ENCODE data around the gene HMMR.
"Not testable (repeated sequence)": the region's sequence is repeated elsewhere in the genome, so short reads cannot be mapped to it uniquely, and the experiment has no call there.

The HMMR gene, protein sequence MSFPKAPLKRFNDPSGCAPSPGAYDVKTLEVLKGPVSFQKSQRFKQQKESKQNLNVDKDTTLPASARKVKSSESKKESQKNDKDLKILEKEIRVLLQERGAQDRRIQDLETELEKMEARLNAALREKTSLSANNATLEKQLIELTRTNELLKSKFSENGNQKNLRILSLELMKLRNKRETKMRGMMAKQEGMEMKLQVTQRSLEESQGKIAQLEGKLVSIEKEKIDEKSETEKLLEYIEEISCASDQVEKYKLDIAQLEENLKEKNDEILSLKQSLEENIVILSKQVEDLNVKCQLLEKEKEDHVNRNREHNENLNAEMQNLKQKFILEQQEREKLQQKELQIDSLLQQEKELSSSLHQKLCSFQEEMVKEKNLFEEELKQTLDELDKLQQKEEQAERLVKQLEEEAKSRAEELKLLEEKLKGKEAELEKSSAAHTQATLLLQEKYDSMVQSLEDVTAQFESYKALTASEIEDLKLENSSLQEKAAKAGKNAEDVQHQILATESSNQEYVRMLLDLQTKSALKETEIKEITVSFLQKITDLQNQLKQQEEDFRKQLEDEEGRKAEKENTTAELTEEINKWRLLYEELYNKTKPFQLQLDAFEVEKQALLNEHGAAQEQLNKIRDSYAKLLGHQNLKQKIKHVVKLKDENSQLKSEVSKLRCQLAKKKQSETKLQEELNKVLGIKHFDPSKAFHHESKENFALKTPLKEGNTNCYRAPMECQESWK

DNA sequence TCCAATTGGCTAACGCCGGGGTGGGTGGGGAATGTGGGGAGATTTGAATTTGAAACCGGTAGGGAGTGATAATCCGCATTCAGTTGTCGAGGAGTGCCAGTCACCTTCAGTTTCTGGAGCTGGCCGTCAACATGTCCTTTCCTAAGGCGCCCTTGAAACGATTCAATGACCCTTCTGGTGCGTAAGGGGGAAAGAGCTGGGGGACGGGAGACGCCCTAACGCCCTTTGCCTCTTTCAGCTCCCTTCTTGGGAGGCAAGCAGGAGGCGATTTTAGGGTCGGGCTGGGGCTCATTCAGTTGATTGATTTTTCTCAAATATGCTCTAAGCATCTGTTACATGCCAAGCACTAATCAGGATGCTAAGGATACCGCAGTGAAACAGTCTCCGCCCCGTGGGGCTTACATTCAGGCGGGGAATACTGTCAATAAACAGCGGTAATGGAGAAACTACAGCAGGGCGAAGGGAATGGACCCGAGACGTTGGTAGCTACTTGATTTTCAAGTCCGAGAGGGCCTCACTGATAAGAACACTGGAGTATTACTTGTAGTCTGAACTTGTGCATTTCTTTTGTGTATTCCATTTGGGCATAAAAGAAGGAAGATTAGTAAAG lies at the start of gene HMMR:
TSS of gene HMMR (plus strand) at position 71 of the 610 bp plus-strand sequence. CDS start at position 132, 61 bp downstream.
- DNase-seq (ENCODE audit: low read depth), result no peak

DNA sequence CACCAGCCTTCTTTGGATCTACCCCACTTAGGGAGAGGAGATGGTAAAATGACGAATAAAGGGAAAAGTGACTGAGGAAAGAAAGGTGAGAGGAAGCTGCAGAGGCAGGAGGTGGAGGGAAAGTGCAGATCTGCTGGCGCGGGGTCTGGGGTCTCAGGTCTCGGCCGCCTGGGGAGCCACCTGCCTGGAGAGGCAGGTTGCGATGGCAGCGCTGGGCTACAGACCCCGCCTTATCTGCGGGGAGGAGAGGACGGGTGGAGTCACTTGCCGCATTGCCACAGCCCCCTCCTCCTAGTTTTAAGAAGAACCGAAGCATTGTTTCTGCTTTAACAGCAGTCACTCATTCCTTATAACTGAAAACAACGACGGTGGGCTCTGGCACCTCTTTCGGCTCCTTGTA lies 44.8 kb upstream of the HMMR start:
- not testable (repeated sequence) for DNase-seq (ENCODE audit: low read depth)

DNA sequence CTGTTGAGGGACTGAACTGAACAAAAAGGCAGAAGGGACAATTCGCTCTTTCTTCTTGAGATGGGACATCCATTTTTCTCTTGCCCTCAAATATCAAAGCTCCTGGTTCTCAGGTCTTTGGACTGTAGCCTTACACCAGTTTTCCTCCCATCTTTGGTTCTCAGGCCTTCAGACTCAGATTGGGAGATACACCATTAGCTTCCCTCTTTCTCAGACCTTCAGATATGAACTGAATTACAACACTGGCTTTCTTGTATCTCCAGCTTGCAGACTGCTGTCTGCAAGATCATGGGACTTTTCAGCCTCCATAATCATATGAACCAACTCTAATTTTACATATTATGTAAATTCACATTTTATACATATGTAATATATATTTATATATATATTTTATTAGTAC lies 35.6 kb upstream of the HMMR start:
- DNase-seq (ENCODE audit: low read depth), result no peak

DNA sequence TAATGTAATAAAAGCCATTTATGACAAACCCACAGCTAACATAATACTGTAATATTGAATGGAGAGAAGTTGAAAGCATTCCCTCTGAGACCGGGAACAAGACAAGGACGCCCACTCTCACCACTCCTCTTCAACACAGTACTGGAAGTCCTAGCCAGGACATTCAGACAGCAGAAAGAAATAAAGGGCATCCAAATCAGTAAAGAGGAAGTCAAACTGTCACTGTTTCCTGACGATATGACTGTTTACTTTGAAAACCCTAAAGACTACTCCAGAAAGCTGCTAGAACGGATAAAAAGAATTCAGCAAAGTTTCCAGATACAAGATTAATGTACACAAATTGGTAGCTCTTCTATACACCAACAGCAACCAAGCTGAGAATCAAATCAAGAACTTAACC lies 34.3 kb upstream of the HMMR start:
- DNase-seq (ENCODE audit: low read depth), result not testable (repeated sequence)

- DNase-seq (ENCODE audit: low read depth), result no peak
Observed at GRCh38 chr5:163432544-163432943, 27.9 kb upstream of the HMMR start.

DNA sequence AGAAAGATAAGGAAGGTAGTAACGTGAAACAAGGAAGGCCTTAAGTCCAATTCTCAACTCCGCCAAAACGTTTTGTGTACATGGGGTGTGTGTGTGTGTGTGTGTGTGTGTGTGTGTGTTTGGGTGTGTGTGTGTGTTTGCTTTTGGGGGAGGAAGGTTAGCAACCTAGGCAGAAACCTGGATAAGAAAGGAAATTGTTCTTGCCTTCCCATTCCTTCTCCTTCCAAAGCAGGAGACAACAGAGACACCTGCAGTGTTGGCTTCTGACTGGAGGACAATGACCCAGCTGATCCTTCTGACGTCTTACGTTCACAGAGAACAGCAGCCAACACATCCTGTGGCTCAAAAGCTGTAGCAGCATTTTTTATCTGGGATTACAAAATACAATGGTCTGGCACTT lies 27.2 kb upstream of the HMMR start:
- no peak for DNase-seq (ENCODE audit: low read depth)

GRCh38 chr5:163434401-163434866 lies 26.0 kb upstream of the HMMR start:
- DNase-seq (ENCODE audit: low read depth), result no peak

DNA sequence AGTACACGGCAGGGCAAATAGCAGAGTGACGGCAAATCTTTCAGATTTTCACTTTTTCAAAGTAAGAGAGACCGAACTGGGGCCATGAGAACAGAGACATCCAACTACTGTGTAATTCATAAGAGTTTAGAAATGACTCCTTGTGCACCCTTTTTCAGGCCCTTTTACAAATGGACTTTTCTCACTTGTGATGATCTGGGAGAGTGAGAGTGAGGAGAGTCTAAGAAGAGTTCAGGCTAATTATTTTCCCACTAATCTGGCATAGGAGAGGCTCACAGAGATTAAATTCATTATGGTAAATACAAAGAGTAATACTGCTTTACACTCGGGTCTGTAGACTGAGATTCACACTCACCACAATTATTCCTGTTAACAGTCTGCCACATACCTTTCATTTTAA lies 23.9 kb upstream of the HMMR start:
- DNase-seq (ENCODE audit: low read depth), result no peak

GRCh38 chr5:163437011-163437308 lies 23.5 kb upstream of the HMMR start:
- DNase-seq (ENCODE audit: low read depth), result no peak

GRCh38 chr5:163437309-163438182 lies 22.9 kb upstream of the HMMR start, which contains the start of gene CCNG1:
Gene CCNG1 (plus strand): TSS chr5:163437595. CDS start chr5:163439257, 1,662 bp downstream.
- peak; percentile 74 for DNase-seq (ENCODE audit: low read depth)

DNA sequence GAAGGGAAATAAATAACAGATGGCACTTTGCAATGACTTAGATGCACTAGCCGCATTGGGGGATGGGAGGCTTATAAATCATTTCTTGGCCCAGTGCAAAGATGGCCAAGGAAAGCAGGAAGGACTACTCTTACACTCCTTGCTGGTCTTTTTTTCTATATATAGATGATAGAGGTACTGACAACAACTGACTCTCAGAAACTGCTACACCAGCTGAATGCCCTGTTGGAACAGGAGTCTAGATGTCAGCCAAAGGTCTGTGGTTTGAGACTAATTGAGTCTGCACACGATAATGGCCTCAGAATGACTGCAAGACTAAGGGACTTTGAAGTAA lies 21.4 kb upstream of the HMMR start:
- no peak for DNase-seq (ENCODE audit: low read depth)

GRCh38 chr5:163440954-163441353 lies 19.5 kb upstream of the HMMR start:
- no peak for DNase-seq (ENCODE audit: low read depth)

- no peak for DNase-seq (ENCODE audit: low read depth)
Observed at GRCh38 chr5:163444526-163444925, 15.9 kb upstream of the HMMR start.

DNA sequence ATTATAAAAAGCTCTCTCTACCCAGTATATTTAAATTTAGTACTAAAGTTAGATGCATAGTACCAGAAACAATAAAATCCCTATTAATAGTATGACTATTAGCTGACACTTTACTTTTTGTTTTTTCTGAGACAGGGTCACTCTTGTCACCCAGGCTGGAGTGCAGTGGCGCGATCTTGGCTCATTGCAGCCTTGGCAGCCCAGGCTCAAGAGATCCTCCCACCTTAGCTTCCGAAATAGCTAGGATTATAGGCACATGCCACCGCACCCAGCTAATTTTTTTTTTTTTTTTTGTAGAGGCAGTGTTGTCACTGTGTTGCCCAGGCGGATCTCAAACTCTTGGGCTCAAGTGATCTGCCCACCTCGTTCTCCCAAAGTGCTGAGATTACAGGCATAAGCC lies 15.1 kb upstream of the HMMR start:
- no peak for DNase-seq (ENCODE audit: low read depth)

DNA sequence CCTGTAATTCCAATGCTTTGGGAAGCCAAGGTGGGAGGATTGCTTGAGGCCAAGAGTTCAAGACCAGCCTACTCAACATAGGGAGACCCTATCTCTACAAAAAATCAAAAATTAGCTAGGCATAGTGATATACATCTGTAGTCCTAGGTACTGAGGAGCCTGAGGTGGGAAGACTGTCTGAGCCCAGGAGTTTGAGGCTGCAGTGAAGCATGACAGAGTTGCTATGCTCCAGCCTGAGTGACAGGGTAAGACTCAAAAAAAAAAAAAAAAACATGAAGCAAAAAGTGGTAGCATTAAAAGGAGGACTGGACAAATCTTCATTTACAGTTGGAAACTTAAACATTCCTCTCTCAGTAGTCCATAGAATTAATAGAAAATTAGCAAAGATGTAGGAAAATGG lies 13.2 kb upstream of the HMMR start:
- no peak for DNase-seq (ENCODE audit: low read depth)

DNA sequence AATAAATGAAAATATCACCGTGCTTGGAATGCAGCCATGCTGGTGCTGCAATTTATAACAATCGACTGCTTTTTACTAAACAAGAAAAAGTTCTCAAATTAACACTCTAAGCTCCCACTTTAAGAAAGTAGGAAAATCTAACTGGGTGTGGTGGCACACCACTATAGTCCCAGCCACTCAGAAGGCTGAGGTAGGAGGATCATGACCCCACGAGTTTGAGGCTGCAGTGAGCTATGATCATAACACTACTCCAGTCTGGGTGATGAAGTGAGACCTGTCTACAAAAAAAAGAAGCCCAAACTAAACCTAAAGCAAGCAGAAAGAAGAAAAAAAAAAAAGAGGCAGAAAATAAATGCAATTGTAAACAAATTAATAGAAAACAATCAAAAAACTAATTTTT lies 12.6 kb upstream of the HMMR start:
- DNase-seq (ENCODE audit: low read depth), result no peak

GRCh38 chr5:163448491-163448890 lies 11.9 kb upstream of the HMMR start:
- DNase-seq (ENCODE audit: low read depth), result no peak

GRCh38 chr5:163451489-163451888 lies 8.9 kb upstream of the HMMR start:
- no peak for DNase-seq (ENCODE audit: low read depth)

- no peak for DNase-seq (ENCODE audit: low read depth)
Observed at GRCh38 chr5:163453705-163454104, 6.7 kb upstream of the HMMR start.

GRCh38 chr5:163455406-163455805 lies 5.0 kb upstream of the HMMR start:
- not testable (repeated sequence) for DNase-seq (ENCODE audit: low read depth)

- no peak for DNase-seq (ENCODE audit: low read depth)
Observed at GRCh38 chr5:163456029-163456589, 4.3 kb upstream of the HMMR start.

- DNase-seq (ENCODE audit: low read depth), result no peak
Observed at GRCh38 chr5:163456840-163457239, 3.6 kb upstream of the HMMR start.
